ENCODE results near the gene GMEB1. TPM values are rescaled to one million over a fixed set of nuclear protein-coding genes. Genes with fewer than 3 reads are reported as not detected.
"Not testable (repeated sequence)": the region's sequence is repeated elsewhere in the genome, so short reads cannot be mapped to it uniquely, and the experiment has no call there.

The GMEB1 gene
- total RNA-seq, 1 donor from 2014 or later, result 12.6 TPM

GRCh38 chr1:28719332-28719619 is 50.7 kb downstream of the GMEB1 start:
- Histone ChIP-seq H3K4me2 (ENCODE audit: low read length) (no peak overlapping the region), H2AFZ (ENCODE audit: low read depth, low read length) (no peak overlapping the region), H3K27me3 (ENCODE audit: insufficient read depth, low read length) (no peaks in the 10 kb centered on the region), H3K4me3 (ENCODE audit: insufficient read depth, low read depth, low read length) (no peak overlapping the region), H3K27ac (ENCODE audit: low read depth, low read length) (no peak overlapping the region), H4K20me1 (ENCODE audit: insufficient read depth, low read length) (no peaks in the 10 kb centered on the region), H3K4me1 (ENCODE audit: insufficient read depth, low read length) (peaks cover 6% of the 10 kb centered on the region), H3K9me3 (ENCODE audit: insufficient read depth, low read depth, low read length) (no peaks in the 10 kb centered on the region), H3K9ac (ENCODE audit: low read length) (no peak overlapping the region), H3K79me2 (ENCODE audit: insufficient read depth, low read length) (no peaks in the 10 kb centered on the region), H3K36me3 (ENCODE audit: insufficient read depth, low read length) (peaks cover under 1% of the 10 kb centered on the region)
- Mint-ChIP-seq H3K9me3 (ENCODE audit: unreplicated experiment) (no peaks in the 10 kb centered on the region), H3K4me1 (ENCODE audit: low read depth, unreplicated experiment) (peaks cover 8% of the 10 kb centered on the region), H3K4me3 (ENCODE audit: unreplicated experiment) (no peak overlapping the region), H3K36me3 (ENCODE audit: low read depth, unreplicated experiment) (no peaks in the 10 kb centered on the region), H3K27ac (ENCODE audit: unreplicated experiment) (no peak overlapping the region), H3K27me3 (ENCODE audit: low read depth, unreplicated experiment) (no peaks in the 10 kb centered on the region)
- FAIRE-seq, result no peak
- TF ChIP-seq EZH2 (IDR thresholded peaks at IDR 0.05; ENCODE audit: insufficient read depth, low read length) (no peak), CTCF (IDR thresholded peaks at IDR 0.05; ENCODE audit: insufficient read depth, low read depth, low read length) (no peak)
- no peak for DNase-seq (ENCODE audit: low read depth)

- DNase-seq (ENCODE audit: low read depth) (no peak), FAIRE-seq (no peak)
- H3K9me3 Mint-ChIP-seq (ENCODE audit: unreplicated experiment), result no peaks in the 10 kb centered on the region
- H3K36me3 Mint-ChIP-seq (ENCODE audit: low read depth, unreplicated experiment), result no peaks in the 10 kb centered on the region
- H3K4me3 ChIP-seq (ENCODE audit: insufficient read depth, low read depth, low read length), result no peak overlapping the region
- no peak overlapping the region for H3K27ac Mint-ChIP-seq (ENCODE audit: unreplicated experiment)
- no peaks in the 10 kb centered on the region for H3K79me2 ChIP-seq (ENCODE audit: insufficient read depth, low read length)
- TF ChIP-seq CTCF (IDR thresholded peaks at IDR 0.05; ENCODE audit: insufficient read depth, low read depth, low read length) (no peak), EZH2 (IDR thresholded peaks at IDR 0.05; ENCODE audit: insufficient read depth, low read length) (no peak)
- H3K9ac ChIP-seq (ENCODE audit: low read length), result no peak overlapping the region
- H3K4me1 ChIP-seq (ENCODE audit: insufficient read depth, low read length), result peaks cover 6% of the 10 kb centered on the region
- no peaks in the 10 kb centered on the region for H3K27me3 Mint-ChIP-seq (ENCODE audit: low read depth, unreplicated experiment)
- peaks cover 8% of the 10 kb centered on the region for H3K4me1 Mint-ChIP-seq (ENCODE audit: low read depth, unreplicated experiment)
- no peak overlapping the region for H3K4me3 Mint-ChIP-seq (ENCODE audit: unreplicated experiment)
- no peak overlapping the region for H3K4me2 ChIP-seq (ENCODE audit: low read length)
- H3K36me3 ChIP-seq (ENCODE audit: insufficient read depth, low read length), result no peaks in the 10 kb centered on the region
- H3K9me3 ChIP-seq (ENCODE audit: insufficient read depth, low read depth, low read length), result no peaks in the 10 kb centered on the region
- H2AFZ ChIP-seq (ENCODE audit: low read depth, low read length), result no peak overlapping the region
- no peaks in the 10 kb centered on the region for H4K20me1 ChIP-seq (ENCODE audit: insufficient read depth, low read length)
- H3K27me3 ChIP-seq (ENCODE audit: insufficient read depth, low read length), result no peaks in the 10 kb centered on the region
- H3K27ac ChIP-seq (ENCODE audit: low read depth, low read length), result no peak overlapping the region
These were observed 51.8 kb downstream of the GMEB1 start for GRCh38 chr1:28720376-28720775.

DNA sequence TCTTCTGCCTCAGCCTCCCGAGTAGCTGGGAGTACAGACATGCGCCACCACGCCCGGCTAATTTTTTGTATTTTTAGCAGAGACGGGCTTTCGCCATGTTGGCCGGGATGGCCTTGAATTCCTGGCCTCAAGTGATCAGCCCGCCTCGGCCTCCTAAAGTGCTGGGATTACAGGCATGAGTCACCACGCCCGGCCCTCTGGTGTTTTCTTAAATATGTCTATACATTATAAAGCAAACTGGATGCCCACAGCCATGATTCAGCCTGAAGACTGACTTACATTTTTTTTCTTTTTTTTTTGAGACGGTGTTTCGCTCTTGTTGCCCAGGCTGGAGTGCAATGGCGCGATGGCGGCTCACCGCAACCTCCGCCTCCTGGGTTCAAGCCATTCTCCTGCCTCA is 53.3 kb downstream of the GMEB1 start:
- not testable (repeated sequence) for H3K27ac ChIP-seq (ENCODE audit: low read depth, low read length); H3K4me3 ChIP-seq (ENCODE audit: insufficient read depth, low read depth, low read length); H3K4me3 Mint-ChIP-seq (ENCODE audit: unreplicated experiment)

DNA sequence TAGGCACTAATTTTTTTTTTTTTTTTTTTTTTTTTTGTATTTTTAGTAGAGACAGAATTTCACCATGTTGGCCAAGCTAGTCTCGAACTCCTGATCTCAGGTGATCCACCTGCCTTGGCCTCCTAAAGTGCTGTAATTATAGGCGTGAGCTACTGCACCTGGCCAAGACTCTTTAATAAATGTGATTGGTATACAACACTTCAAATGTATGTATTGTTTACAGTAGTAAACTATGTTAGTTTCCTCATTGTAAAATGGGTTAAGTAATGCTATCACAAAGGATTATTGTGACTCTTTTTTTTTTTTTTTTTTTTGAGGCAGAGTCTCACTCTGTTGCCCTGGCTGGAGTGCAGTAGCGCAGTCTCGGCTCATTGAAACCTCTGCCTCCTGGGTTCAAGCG is 56.8 kb downstream of the GMEB1 start:
- H3K4me1 ChIP-seq (ENCODE audit: insufficient read depth, low read length); H3K9me3 Mint-ChIP-seq (ENCODE audit: unreplicated experiment); H2AFZ ChIP-seq (ENCODE audit: low read depth, low read length); DNase-seq (ENCODE audit: low read depth); H3K4me2 ChIP-seq (ENCODE audit: low read length); H3K79me2 ChIP-seq (ENCODE audit: insufficient read depth, low read length); H3K4me3 ChIP-seq (ENCODE audit: insufficient read depth, low read depth, low read length); H3K36me3 Mint-ChIP-seq (ENCODE audit: low read depth, unreplicated experiment); H3K4me1 Mint-ChIP-seq (ENCODE audit: low read depth, unreplicated experiment); H3K9me3 ChIP-seq (ENCODE audit: insufficient read depth, low read depth, low read length); H3K27ac ChIP-seq (ENCODE audit: low read depth, low read length); H3K4me3 Mint-ChIP-seq (ENCODE audit: unreplicated experiment); H3K36me3 ChIP-seq (ENCODE audit: insufficient read depth, low read length); H3K27ac Mint-ChIP-seq (ENCODE audit: unreplicated experiment); H3K9ac ChIP-seq (ENCODE audit: low read length); H3K27me3 ChIP-seq (ENCODE audit: insufficient read depth, low read length); H3K27me3 Mint-ChIP-seq (ENCODE audit: low read depth, unreplicated experiment); FAIRE-seq; H4K20me1 ChIP-seq (ENCODE audit: insufficient read depth, low read length): not testable (repeated sequence)

More for the DNA sequence above, 53.3 kb downstream of the GMEB1 start:
- H3K36me3 Mint-ChIP-seq (ENCODE audit: low read depth, unreplicated experiment); H4K20me1 ChIP-seq (ENCODE audit: insufficient read depth, low read length); H3K4me1 Mint-ChIP-seq (ENCODE audit: low read depth, unreplicated experiment); H3K27me3 ChIP-seq (ENCODE audit: insufficient read depth, low read length); H3K4me1 ChIP-seq (ENCODE audit: insufficient read depth, low read length); H3K27ac Mint-ChIP-seq (ENCODE audit: unreplicated experiment); FAIRE-seq; H3K9me3 ChIP-seq (ENCODE audit: insufficient read depth, low read depth, low read length); H3K9me3 Mint-ChIP-seq (ENCODE audit: unreplicated experiment); H3K27me3 Mint-ChIP-seq (ENCODE audit: low read depth, unreplicated experiment); H3K9ac ChIP-seq (ENCODE audit: low read length); H3K36me3 ChIP-seq (ENCODE audit: insufficient read depth, low read length); DNase-seq (ENCODE audit: low read depth); H3K4me2 ChIP-seq (ENCODE audit: low read length); H3K79me2 ChIP-seq (ENCODE audit: insufficient read depth, low read length); H2AFZ ChIP-seq (ENCODE audit: low read depth, low read length): not testable (repeated sequence)
